HG03558 (cell line): ENCODE data around the gene SMC2.
A peak's percentile ranks its signal among the peaks of the same experiment; 100 is the strongest.

Experiments
- ATAC-seq: cut with Tn5 transposase; IDR thresholded peaks from one replicate; pipeline ENCODE4 v1.9.1; 2021; ENCODE audit warnings: moderate number of reproducible peaks; ENCODE audit not compliant: unreplicated experiment; ENCODE audit errors: extremely low read depth

The SMC2 gene

GRCh38 chr9:104093647-104094533 lies at the start of gene SMC2:
TSS of gene SMC2 (plus strand) at chr9:104094309. CDS start at chr9:104095385, 1,076 bp downstream.
- ATAC-seq, result peak; percentile 72

GRCh38 chr9:104068546-104068945 lies 25.6 kb upstream of the SMC2 start:
- ATAC-seq, result no peak

DNA sequence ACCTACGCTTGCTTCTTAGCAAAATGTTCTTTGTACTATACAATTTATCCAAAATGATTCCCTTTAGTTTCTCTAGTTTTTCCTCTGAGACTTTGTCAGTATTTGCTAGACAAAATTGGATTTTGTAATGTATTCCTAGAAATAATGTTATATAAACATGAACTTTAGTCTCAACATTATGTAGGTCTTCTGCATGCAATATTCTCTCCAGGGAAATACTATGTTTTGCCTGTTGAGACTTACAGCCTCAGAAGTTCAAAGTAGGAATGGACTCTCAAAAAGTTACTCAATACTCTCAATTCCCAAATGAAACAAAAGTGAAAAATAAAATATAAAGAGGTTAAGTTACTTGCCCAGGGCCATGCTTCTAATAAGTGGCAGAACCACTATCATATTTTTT lies 24.8 kb upstream of the SMC2 start:
- ATAC-seq, result no peak

DNA sequence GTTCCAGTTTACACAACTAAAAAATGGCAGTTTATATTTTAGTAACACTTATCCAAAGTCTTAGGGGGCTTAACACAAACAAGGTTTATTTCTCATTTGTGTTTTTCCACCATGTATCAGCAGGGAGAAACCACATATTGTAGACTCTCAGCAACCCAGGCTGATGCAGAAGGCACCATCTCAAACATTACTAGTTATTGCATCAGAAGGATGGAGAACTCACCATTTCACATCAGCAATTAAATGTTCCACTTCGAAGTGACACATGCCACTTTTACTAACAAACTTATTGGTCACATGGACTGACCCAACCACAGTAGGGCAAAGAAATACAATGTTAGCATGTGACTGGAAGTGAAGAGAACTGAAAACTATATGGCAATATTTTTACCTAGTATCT lies 22.5 kb upstream of the SMC2 start:
- no peak for ATAC-seq

- ATAC-seq, result no peak
Measured at GRCh38 chr9:104073098-104073769, 20.9 kb upstream of the SMC2 start.

GRCh38 chr9:104073770-104074133 lies 20.4 kb upstream of the SMC2 start:
- ATAC-seq, result no peak

GRCh38 chr9:104074876-104075275 lies 19.2 kb upstream of the SMC2 start:
- ATAC-seq, result no peak

DNA sequence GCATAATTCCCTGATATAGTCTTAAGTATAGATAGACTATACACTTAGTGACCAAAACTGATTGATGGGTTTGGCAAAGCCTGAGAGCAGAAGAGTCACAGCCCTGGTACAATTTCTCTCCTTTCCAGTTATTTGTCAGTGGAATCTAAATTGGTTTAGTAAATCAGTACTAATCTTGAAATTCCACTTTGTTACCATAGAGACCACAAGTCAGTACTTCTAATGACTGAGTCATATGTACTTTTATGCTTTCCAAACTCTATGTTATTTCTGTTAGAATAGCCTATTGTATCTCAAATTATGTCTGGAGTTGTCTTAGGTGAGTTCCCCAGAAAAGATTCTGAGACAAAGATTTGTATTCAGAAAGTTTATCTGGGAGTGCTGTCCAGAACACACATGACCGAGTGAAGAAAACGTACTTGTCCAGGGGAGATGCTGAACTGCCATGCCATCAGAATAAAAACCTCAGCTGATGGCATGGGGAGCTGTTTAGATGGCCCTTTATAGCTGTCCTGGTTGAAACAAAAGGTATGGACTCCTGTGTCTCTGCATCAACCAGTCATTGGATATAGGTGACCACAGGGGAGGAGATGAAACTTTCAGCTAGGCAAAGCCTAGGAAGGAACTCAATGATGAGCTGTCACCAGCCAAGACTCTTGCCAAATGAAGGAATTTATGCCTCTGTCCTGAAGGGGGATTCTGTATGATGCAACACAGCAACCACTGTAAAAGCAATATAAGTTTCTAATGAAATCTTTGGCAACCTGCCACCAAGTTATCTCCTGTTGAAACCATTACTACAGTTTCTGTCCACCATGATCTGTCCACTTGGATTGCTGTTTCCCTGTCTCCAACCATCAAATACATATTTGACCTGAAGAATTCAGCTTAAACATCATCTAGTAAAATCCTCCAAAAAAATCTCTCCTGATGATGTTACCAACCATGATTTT lies 18.0 kb upstream of the SMC2 start:
- ATAC-seq, result no peak

DNA sequence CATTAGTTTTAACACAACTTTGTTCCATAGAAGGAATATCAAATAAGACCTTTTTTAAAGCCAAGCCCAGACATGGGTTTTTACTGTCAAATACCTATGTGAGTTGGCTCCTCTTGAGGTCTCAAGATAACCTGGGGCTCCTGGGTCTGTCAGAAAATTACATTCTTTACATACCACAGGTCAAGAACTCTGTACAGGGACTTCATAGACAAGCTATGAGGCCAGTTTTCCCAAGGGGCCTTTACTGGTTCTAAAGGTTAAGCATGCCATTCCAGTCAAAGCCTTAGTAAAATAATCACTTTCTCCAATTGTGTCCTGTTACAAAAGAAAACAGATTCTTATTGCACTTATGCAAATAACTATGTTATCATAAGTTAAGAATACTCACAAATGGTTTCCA lies 15.5 kb upstream of the SMC2 start:
- no peak for ATAC-seq

DNA sequence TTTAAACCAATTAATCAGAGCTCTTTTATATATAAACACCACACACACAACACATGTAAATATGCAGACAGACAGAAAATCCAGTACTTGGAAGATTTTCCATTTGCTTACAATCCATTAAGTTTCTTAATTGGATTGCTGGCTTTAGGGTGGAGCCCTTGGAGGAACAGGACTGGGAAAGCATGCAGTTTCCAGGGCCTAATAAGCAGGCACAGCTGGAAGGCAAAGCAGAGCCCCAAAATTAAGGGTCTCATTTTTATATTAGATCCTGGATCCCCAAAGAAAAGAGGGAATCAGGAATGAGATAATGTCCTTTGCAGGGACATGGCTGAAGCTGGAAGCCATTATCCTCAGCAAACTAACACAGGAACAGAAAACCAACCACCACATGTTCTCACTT lies 13.1 kb upstream of the SMC2 start:
- ATAC-seq, result no peak

GRCh38 chr9:104082168-104082567 lies 11.9 kb upstream of the SMC2 start:
- ATAC-seq, result no peak

GRCh38 chr9:104085525-104085924 lies 8.6 kb upstream of the SMC2 start:
- no peak for ATAC-seq

DNA sequence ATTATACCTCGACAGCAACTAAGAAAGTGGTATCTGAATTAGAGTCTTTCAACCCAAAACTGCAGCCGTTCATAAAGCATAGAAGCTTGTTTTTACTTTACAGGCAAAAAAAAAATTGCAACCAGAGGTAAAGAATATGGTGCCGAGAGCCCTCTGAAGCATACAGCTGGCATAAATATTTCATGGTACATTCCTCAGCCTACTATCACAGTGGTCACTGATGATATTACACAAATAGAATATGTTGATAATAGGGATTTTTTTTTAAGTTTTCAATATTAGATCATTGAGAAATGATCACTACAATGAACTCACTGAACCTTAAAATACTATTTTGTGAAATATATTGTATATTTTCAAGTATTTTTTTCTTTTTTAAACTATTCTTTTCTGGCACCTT lies 6.2 kb upstream of the SMC2 start:
- ATAC-seq, result no peak

DNA sequence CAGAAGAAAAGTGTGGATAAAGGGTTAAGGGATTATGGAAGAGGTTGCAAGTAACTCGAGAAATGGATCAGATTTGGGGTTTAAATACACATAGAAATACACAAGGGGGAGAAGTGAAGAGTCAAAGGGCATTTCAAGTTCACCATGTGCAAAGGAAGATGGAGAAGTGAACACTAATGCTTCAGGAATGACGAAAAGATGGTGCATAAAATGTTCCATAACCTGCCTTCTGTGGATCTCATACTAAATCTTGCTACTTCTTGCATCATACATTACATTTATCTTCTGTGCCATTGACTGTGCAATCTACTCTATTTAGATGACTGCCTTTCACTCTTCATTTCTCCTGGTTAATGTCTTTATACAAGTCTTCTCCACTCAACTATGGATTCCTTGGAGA lies 5.7 kb upstream of the SMC2 start:
- ATAC-seq, result no peak

GRCh38 chr9:104090578-104090977 lies 3.5 kb upstream of the SMC2 start:
- no peak for ATAC-seq

GRCh38 chr9:104091116-104091515 lies 3.0 kb upstream of the SMC2 start:
- no peak for ATAC-seq

GRCh38 chr9:104091708-104092107 lies 2.4 kb upstream of the SMC2 start:
- ATAC-seq, result peak; percentile 27

DNA sequence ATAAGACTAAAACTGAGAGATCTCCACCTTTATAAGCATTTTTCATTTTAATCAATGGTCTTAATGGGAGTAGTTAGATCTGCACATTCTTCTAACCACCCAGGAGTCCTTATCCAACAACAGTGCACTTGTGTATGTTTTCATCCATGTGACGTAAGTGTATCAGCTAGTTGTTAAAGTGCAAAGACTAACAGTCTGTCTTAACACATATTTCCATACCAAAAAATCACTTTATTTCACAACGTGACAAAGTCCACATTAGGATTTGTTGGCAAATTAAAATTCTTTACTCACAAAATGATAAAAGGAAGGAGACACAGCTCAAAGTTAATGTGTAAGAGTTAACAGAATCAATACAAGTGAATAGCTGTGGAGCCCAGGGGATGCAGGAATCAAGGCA lies 1.9 kb upstream of the SMC2 start:
- ATAC-seq, result no peak

DNA sequence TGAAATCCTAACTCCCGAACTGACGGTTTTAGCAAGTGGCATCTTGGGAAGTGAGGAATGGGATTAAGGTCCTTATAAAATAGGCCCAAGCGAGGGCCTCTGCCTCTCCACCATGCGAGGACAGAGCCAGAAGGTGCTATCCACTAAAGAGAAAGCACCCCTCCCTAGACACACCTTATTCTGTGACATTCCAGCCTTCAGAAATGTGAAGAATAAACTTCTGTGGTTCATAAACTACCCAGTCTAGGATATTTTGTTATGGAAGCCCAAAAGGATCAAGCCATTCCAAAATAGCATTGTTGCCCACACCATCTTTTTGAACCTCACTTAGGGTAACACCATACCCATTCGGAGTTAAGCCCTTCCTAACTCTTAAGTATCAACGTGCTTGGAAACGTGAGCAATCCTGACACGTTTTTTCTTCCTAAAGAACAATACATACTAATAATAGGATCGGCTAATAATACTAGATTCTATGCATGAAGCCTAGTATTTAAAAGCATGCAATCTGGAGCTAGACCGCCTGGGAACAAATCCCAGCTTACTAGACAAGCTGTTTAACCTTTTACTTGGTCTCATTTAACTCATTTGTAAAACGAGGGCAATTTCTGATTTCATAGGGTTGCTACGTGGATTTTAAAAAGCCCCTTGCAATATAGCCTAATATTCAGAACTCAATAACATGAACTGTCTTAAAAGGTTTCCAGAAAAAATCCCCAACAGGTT lies 1.1 kb upstream of the SMC2 start:
- ATAC-seq, result no peak

- no peak for ATAC-seq
Measured at GRCh38 chr9:104094534-104095015, 466 bp downstream of the SMC2 start.
